Gastroesophageal sphincter (tissue), 4 donors: Measurements from ENCODE around the gene RNU6-8. TPM values are rescaled to one million over a fixed set of nuclear protein-coding genes. Genes with fewer than 3 reads are reported as not detected.

ENCODE experiments used
- ATAC-seq: fragments of 150-250 bp; one replicate; pipeline ENCODE4 v1.9.1; 2016; ENCODE audit warnings: mild to moderate bottlenecking, moderate library complexity
- H3K27ac ChIP-seq, 4 donors: fragments of 200-600 bp; sonication (generic) in 3 of 4; 1 replicate in 3 of 4; 2 replicates in 1 of 4; pipeline ENCODE4 v1.5.1; 2016 to 2019
- H3K27me3 ChIP-seq: fragments of 200-600 bp; sonication (generic); one replicate; pipeline ENCODE4 v1.5.1; 2019
- H3K36me3 ChIP-seq, 2 donors: fragments of 200-600 bp; sonication (generic); one replicate each; pipeline ENCODE4 v1.5.1; 2019; ENCODE audit warnings: control low read depth in 1 of 2
- H3K4me1 ChIP-seq, 3 donors: fragments of 200-600 bp; sonication (generic); 1 replicate in 2 of 3; 2 replicates in 1 of 3; pipeline ENCODE4 v1.5.1; 2016 to 2019; ENCODE audit warnings: control low read depth in 2 of 3
- H3K4me3 ChIP-seq, 2 donors: fragments of 200-600 bp; sonication (generic); one replicate each; pipeline ENCODE4 v1.5.1; 2019; ENCODE audit warnings: mild to moderate bottlenecking in 1 of 2, moderate library complexity in 1 of 2
- H3K9me3 ChIP-seq, 3 donors: fragments of 200-600 bp; sonication (generic); one replicate each; pipeline ENCODE4 v1.5.1; 2017 to 2019; ENCODE audit warnings: control low read depth in 2 of 3
- EP300 ChIP-seq: sonication (generic); formaldehyde crosslinking; IDR thresholded peaks from one replicate; pipeline ENCODE4 v1.6.1; 2017; ENCODE audit warnings: antibody characterized with exemption, mild to moderate bottlenecking
- POLR2A ChIP-seq, 2 donors: fragments of 450-650 bp; IDR thresholded peaks; one replicate each; pipeline ENCODE4 v1.6.1; 2017; ENCODE audit warnings: antibody characterized with exemption in 2 of 2, mild to moderate bottlenecking in 2 of 2, moderate library complexity in 1 of 2
- POLR2AphosphoS5 ChIP-seq: sonication (generic); formaldehyde crosslinking; IDR thresholded peaks from one replicate; pipeline ENCODE4 v1.6.1; 2017; ENCODE audit warnings: antibody characterized with exemption
- WGBS, 2 donors: methylation state at CpG; one replicate each; pipeline ENCODE4 v1.1.5; 2018; ENCODE audit warnings: low coverage in 1 of 2; 5-methylcytosine and 5-hydroxymethylcytosine counted together
- total RNA-seq, 4 donors: library from RNA; depleted of rRNA; stranded (reverse); fragments of >200 nt; gene quantifications; one replicate each; pipeline ENCODE4 v1.1.0, GENCODE V29; 2016
- TF ChIP-seq, protein P1 (sequence below), 4 experiments: fragments of 200-600 bp in 2 of 4; fragments of 450-650 bp in 2 of 4; sonication (generic) in 1 of 4; IDR thresholded peaks; one replicate each; pipeline ENCODE4 v1.5.1; 2017 to 2019; ENCODE audit warnings: antibody characterized with exemption in 4 of 4, mild to moderate bottlenecking in 2 of 4, moderate library complexity in 2 of 4

Gene RNU6-8
- total RNA-seq, 4 donors from 2014 or later: not detected

DNA sequence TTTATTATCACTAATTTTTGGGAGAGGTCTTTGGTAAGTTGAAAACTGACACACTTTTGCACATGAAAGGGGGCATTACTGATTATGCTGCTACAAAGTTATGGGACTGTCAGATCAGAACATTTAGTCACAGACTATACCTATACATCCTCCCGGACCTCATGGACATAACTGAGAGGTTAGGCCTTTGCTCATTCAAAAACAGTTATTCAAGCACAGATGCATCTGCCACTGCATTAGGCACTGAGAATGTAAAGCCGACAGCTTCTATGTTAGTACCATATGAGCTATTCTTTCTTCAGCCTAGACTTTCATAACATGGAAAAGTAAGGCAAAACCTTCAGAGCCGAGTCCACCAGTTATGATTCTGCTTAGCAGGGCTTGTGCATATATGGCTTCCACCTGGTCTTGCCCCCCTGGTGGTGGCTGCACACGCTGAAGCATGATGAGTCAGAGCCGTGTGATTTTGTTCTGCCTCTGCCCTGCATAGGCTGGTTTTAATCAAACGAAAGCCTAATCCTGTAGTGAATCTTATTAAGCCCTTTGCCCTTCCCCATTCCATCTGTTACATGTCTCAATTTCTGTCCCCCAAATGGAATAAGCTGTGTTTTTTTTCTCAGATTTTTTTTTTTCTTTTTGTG lies 21.8 kb upstream of the RNU6-8 start:
- 30 to 49% methylated on average over 5 to 6 of the region's 6 CpGs for WGBS, 2 donors
- Histone ChIP-seq H3K27me3 (no peaks in the 10 kb centered on the region), H3K4me3 (no peak overlapping the region), H3K36me3 (no peaks in the 10 kb centered on the region), H3K27ac (peak overlapping the region in 3 of 4 donors; percentile 21 to 70 (median 35)), H3K4me1 (peaks cover 0 to 11% (median 3%) of the 10 kb centered on the region in 3 donors), H3K9me3 (no peaks in the 10 kb centered on the region)
- peak; percentile 81 for ATAC-seq
- TF ChIP-seq EP300 (no peak), POLR2AphosphoS5 (peak; percentile 17), POLR2A (IDR thresholded peaks at IDR 0.05) (no peak)
- TF ChIP-seq, protein P1, sequence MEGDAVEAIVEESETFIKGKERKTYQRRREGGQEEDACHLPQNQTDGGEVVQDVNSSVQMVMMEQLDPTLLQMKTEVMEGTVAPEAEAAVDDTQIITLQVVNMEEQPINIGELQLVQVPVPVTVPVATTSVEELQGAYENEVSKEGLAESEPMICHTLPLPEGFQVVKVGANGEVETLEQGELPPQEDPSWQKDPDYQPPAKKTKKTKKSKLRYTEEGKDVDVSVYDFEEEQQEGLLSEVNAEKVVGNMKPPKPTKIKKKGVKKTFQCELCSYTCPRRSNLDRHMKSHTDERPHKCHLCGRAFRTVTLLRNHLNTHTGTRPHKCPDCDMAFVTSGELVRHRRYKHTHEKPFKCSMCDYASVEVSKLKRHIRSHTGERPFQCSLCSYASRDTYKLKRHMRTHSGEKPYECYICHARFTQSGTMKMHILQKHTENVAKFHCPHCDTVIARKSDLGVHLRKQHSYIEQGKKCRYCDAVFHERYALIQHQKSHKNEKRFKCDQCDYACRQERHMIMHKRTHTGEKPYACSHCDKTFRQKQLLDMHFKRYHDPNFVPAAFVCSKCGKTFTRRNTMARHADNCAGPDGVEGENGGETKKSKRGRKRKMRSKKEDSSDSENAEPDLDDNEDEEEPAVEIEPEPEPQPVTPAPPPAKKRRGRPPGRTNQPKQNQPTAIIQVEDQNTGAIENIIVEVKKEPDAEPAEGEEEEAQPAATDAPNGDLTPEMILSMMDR (IDR thresholded peaks at IDR 0.05): peak in 3 of 4 experiments; percentile 44 to 60 (median 48)

DNA sequence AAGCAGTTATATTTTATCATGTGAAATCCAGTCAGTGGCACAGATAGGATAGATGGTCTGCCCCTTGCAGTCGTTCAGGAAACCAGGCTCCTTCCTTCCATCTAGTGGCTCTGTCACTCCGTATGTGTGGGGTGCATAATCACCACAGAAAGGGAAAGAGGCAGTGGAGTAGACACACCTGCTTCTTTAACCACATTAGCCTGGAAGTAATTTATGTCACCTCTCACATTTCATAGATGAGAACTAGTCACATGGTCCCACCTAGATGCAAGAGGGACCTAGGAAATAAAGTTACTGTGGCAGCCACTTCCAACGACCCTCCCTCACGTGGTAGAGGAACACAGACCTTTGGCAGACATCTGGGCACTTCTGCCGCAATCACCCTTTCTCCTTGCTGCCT lies 14.2 kb upstream of the RNU6-8 start:
- no peak for TF ChIP-seq POLR2A (IDR thresholded peaks at IDR 0.05)
- no peak for TF ChIP-seq EP300
- H3K36me3 ChIP-seq: no peaks in the 10 kb centered on the region
- no peaks in the 10 kb centered on the region for H3K4me1 ChIP-seq
- H3K9me3 ChIP-seq: no peaks in the 10 kb centered on the region
- H3K4me3 ChIP-seq: no peak overlapping the region
- WGBS, 2 donors: 45 to 50% methylated on average over 5 of the region's 5 CpGs
- no peak for ATAC-seq
- no peak overlapping the region for H3K27ac ChIP-seq
- H3K27me3 ChIP-seq: no peaks in the 10 kb centered on the region

DNA sequence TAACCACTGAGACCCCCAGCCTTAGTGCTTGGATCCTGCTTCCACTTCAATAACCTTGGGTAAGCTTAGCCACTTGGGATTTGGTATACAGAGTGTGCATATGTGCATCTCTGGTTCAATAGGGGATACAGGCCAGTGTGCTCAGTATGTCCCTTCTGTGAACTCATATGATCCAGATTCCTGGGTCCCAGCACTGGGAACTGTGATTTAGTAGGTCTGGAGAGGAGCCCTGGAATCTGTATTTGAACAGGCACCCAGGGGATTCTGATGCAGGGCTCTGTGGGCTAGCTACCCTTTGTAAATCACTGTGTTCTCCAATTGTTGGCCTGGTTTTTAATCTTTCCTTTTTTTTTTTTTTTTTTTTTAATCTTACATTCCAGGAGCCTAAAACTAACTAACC lies 9.8 kb upstream of the RNU6-8 start:
- Histone ChIP-seq H3K4me1 (no peaks in the 10 kb centered on the region), H3K27me3 (no peaks in the 10 kb centered on the region), H3K9me3 (no peaks in the 10 kb centered on the region), H3K4me3 (no peak overlapping the region), H3K27ac (no peak overlapping the region), H3K36me3 (no peaks in the 10 kb centered on the region)
- TF ChIP-seq POLR2AphosphoS5 (no peak), POLR2A (IDR thresholded peaks at IDR 0.05) (no peak), EP300 (no peak)
- TF ChIP-seq, protein P1 (IDR thresholded peaks at IDR 0.05): no peak
- no peak for ATAC-seq

DNA sequence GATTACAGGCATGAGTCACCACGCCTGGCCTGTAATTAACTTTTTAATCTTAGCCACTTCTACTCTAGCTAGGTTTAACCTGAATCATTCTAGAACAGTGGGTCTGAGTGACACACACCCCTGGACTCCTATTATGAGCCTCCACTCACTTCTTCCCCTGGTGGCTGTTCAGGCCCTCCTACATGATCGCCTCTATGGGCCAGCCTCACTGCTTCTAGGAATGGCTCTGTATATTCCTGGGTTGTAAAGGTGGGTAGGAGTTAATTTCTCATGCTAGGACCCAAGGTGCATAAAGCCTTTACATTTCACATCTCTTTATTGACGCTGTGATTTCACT lies 8.0 kb upstream of the RNU6-8 start:
- Histone ChIP-seq H3K4me3 (no peak overlapping the region), H3K27ac (no peak overlapping the region), H3K4me1 (peaks cover 0 to 9% (median 0%) of the 10 kb centered on the region in 3 donors), H3K27me3 (no peaks in the 10 kb centered on the region), H3K36me3 (no peaks in the 10 kb centered on the region), H3K9me3 (no peaks in the 10 kb centered on the region)
- 97 to 100% methylated on average over 2 of the region's 3 CpGs for WGBS, 2 donors
- no peak for ATAC-seq
- no peak for TF ChIP-seq POLR2A (IDR thresholded peaks at IDR 0.05)
- TF ChIP-seq POLR2AphosphoS5: no peak
- TF ChIP-seq, protein P1 (IDR thresholded peaks at IDR 0.05): no peak
- TF ChIP-seq EP300: no peak

DNA sequence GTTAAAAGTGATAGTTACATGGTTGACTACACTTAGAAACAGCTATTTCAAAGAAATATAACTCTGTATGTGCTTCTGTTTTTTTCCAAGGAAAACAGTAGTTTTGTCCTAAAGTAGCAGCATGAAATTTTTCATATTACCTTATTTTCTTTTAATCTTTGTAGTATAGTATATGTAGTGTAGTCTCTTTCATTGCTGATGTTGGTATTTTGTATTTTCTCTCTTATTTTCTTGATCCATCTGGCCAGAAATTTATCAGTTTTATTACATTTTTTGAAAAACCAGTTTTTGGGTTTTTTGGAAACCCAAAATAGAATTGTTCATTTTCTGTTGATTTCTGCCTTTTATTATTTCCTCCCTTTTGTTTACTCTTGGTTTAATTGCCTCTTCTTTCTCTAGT lies 6.4 kb upstream of the RNU6-8 start:
- H3K9me3 ChIP-seq: no peaks in the 10 kb centered on the region
- no peaks in the 10 kb centered on the region for H3K27me3 ChIP-seq
- no peak overlapping the region for H3K27ac ChIP-seq
- peaks cover 0 to 10% (median 0%) of the 10 kb centered on the region in 3 donors for H3K4me1 ChIP-seq
- H3K4me3 ChIP-seq: no peak overlapping the region
- ATAC-seq: no peak
- TF ChIP-seq EP300: no peak
- no peak for TF ChIP-seq POLR2AphosphoS5
- TF ChIP-seq POLR2A (IDR thresholded peaks at IDR 0.05): no peak
- TF ChIP-seq, protein P1 (IDR thresholded peaks at IDR 0.05): no peak
- no peaks in the 10 kb centered on the region for H3K36me3 ChIP-seq
